Mesenchymal stem cell (in vitro differentiated cells and primary cell): ENCODE results near the gene IFNL3.

ENCODE experiments used
- DNase-seq: peaks from one replicate; pipeline ENCODE4 v3.0.0-alpha.2; 2013
- H2AFZ ChIP-seq: one replicate; pipeline ENCODE4 v1.6.1; 2013; ENCODE audit warnings: low read depth, mild to moderate bottlenecking, control low read depth, inconsistent platforms, low read length, moderate library complexity
- H2AK5ac ChIP-seq: 2 replicates; pipeline ENCODE4 v1.6.1; 2013; ENCODE audit warnings: low read length, moderate library complexity, mild to moderate bottlenecking, inconsistent platforms; ENCODE audit not compliant: severe bottlenecking
- H2BK120ac ChIP-seq: one replicate; pipeline ENCODE4 v1.6.1; 2013; ENCODE audit warnings: low read depth, mild to moderate bottlenecking, inconsistent platforms, low read length, moderate library complexity
- H2BK12ac ChIP-seq, 2 experiments: one replicate each; pipeline ENCODE4 v1.6.1; 2013; ENCODE audit warnings: inconsistent platforms in 2 of 2, low read length in 2 of 2, mild to moderate bottlenecking in 2 of 2, moderate library complexity in 2 of 2, control low read depth in 1 of 2
- H2BK15ac ChIP-seq: one replicate; pipeline ENCODE4 v1.6.1; 2013; ENCODE audit warnings: mild to moderate bottlenecking, low read depth, inconsistent platforms; ENCODE audit not compliant: poor library complexity, severe bottlenecking
- H2BK5ac ChIP-seq: 2 replicates; pipeline ENCODE4 v1.6.1; 2013; ENCODE audit warnings: low read depth, mild to moderate bottlenecking, low read length, control low read depth, inconsistent platforms; ENCODE audit not compliant: poor library complexity, severe bottlenecking
- H3K14ac ChIP-seq, 2 experiments: one replicate each; pipeline ENCODE4 v1.6.1; 2013; ENCODE audit warnings: inconsistent platforms in 2 of 2, low read length in 2 of 2, control low read depth in 1 of 2, mild to moderate bottlenecking in 1 of 2, moderate library complexity in 1 of 2
- H3K18ac ChIP-seq, 2 experiments: one replicate each; pipeline ENCODE4 v1.6.1; 2013; ENCODE audit warnings: inconsistent platforms in 2 of 2, low read length in 2 of 2, control low read depth in 1 of 2, low read depth in 1 of 2, mild to moderate bottlenecking in 1 of 2
- H3K23ac ChIP-seq, 2 experiments: one replicate each; pipeline ENCODE4 v1.6.1; 2013; ENCODE audit warnings: inconsistent platforms in 2 of 2, low read length in 2 of 2, mild to moderate bottlenecking in 2 of 2, moderate library complexity in 2 of 2, control low read depth in 1 of 2
- H3K27ac ChIP-seq: 2 replicates; pipeline ENCODE4 v1.5.1; 2013; ENCODE audit warnings: mild to moderate bottlenecking, moderate library complexity, low read length, control low read depth, inconsistent platforms; ENCODE audit not compliant: poor library complexity, severe bottlenecking
- H3K27me3 ChIP-seq, 2 experiments: 2 replicates each; pipeline versions ENCODE4 v1.6.1 to v1.7.0; 2013; ENCODE audit warnings: low read length in 2 of 2, mild to moderate bottlenecking in 2 of 2, moderate library complexity in 2 of 2, control low read depth in 1 of 2, inconsistent platforms in 1 of 2; ENCODE audit not compliant: control insufficient read depth in 1 of 2, insufficient read depth in 1 of 2
- H3K36me3 ChIP-seq, 2 experiments: 2 replicates each; pipeline versions ENCODE4 v1.6.1 to v1.7.0; 2013; ENCODE audit warnings: low read length in 2 of 2, control low read depth in 1 of 2, inconsistent platforms in 1 of 2, low read depth in 1 of 2, mild to moderate bottlenecking in 1 of 2; ENCODE audit not compliant: insufficient read depth in 2 of 2, control insufficient read depth in 1 of 2
- H3K4ac ChIP-seq, 2 experiments: one replicate each; pipeline ENCODE4 v1.6.1; 2013; ENCODE audit warnings: inconsistent platforms in 2 of 2, low read length in 2 of 2, mild to moderate bottlenecking in 2 of 2, moderate library complexity in 2 of 2, control low read depth in 1 of 2, low read depth in 1 of 2
- H3K4me1 ChIP-seq: 2 replicates; pipeline ENCODE4 v1.6.1; 2013; ENCODE audit warnings: low read depth, low read length, control low read depth; ENCODE audit not compliant: control insufficient read depth, insufficient read depth
- H3K4me2 ChIP-seq: 2 replicates; pipeline ENCODE4 v1.6.1; 2013; ENCODE audit warnings: low read length, mild to moderate bottlenecking, inconsistent platforms; ENCODE audit not compliant: poor library complexity, severe bottlenecking
- H3K4me3 ChIP-seq, 2 experiments: 2 replicates each; pipeline versions ENCODE4 v1.5.1 to v1.7.0; 2013; ENCODE audit warnings: low read length in 2 of 2, mild to moderate bottlenecking in 2 of 2, control low read depth in 1 of 2, low read depth in 1 of 2; ENCODE audit not compliant: insufficient read depth in 1 of 2
- H3K79me1 ChIP-seq: replicated peaks from 2 replicates; pipeline ENCODE4 v1.6.1; 2013; ENCODE audit warnings: mild to moderate bottlenecking, control low read depth, low read length, inconsistent platforms; ENCODE audit not compliant: poor library complexity, severe bottlenecking
- H3K9ac ChIP-seq: 2 replicates; pipeline ENCODE4 v1.7.0; 2013; ENCODE audit warnings: mild to moderate bottlenecking, low read length, moderate library complexity
- H3K9me3 ChIP-seq: 2 replicates; pipeline ENCODE4 v1.7.0; 2013; ENCODE audit warnings: mild to moderate bottlenecking, low read length; ENCODE audit not compliant: control insufficient read depth
- H4K8ac ChIP-seq: one replicate; pipeline ENCODE4 v1.6.1; 2013; ENCODE audit warnings: inconsistent platforms, mild to moderate bottlenecking, low read length, moderate library complexity
- H4K91ac ChIP-seq: one replicate; pipeline ENCODE4 v1.6.1; 2013; ENCODE audit warnings: mild to moderate bottlenecking, low read length, inconsistent platforms
- WGBS: methylation state at CpG from one replicate; pipeline ENCODE4 v1.1.7; 2013; ENCODE audit warnings: mixed read lengths; 5-methylcytosine and 5-hydroxymethylcytosine counted together

Gene IFNL3

GRCh38 chr19:39195755-39196154 is 49.1 kb downstream of the IFNL3 start:
- Histone ChIP-seq H2AFZ (no peak overlapping the region), H2BK15ac (no peak overlapping the region), H3K27me3 (peaks cover 52 to 58% of the 10 kb centered on the region in 2 experiments), H3K9me3 (no peaks in the 10 kb centered on the region), H2AK5ac (no peak overlapping the region), H3K9ac (no peak overlapping the region), H2BK120ac (no peak overlapping the region), H3K79me1 (no peaks in the 10 kb centered on the region), H4K91ac (no peak overlapping the region), H4K8ac (no peak overlapping the region), H3K14ac (no peak overlapping the region), H3K27ac (no peak overlapping the region), H3K4me3 (no peak overlapping the region), H2BK12ac (no peak overlapping the region), H3K18ac (no peak overlapping the region), H3K4ac (no peak overlapping the region), H3K23ac (no peak overlapping the region), H2BK5ac (no peak overlapping the region), H3K4me1 (peaks cover 25% of the 10 kb centered on the region), H3K4me2 (no peak overlapping the region), H3K36me3 (no peaks in the 10 kb centered on the region)
- 67% methylated on average over 8 of the region's 9 CpGs for WGBS
- DNase-seq = no peak

- H3K9me3 ChIP-seq = no peaks in the 10 kb centered on the region
- H2BK15ac ChIP-seq = no peak overlapping the region
- H3K27me3 ChIP-seq = peaks cover 45 to 57% of the 10 kb centered on the region in 2 experiments
- H3K14ac ChIP-seq = no peak overlapping the region
- no peak overlapping the region for H4K91ac ChIP-seq
- no peak overlapping the region for H3K9ac ChIP-seq
- H3K36me3 ChIP-seq = no peaks in the 10 kb centered on the region
- H2BK12ac ChIP-seq = no peak overlapping the region
- DNase-seq = no peak
- H3K18ac ChIP-seq = no peak overlapping the region
- no peak overlapping the region for H3K4ac ChIP-seq
- H3K79me1 ChIP-seq = no peaks in the 10 kb centered on the region
- no peak overlapping the region for H4K8ac ChIP-seq
- H3K4me2 ChIP-seq = no peak overlapping the region
- no peak overlapping the region for H3K23ac ChIP-seq
- H3K27ac ChIP-seq = no peak overlapping the region
- no peak overlapping the region for H2BK120ac ChIP-seq
- H2AFZ ChIP-seq = no peak overlapping the region
- H3K4me3 ChIP-seq = no peak overlapping the region
- no peak overlapping the region for H2AK5ac ChIP-seq
- H3K4me1 ChIP-seq = peaks cover 25% of the 10 kb centered on the region
- 62% methylated on average over 7 of the region's 9 CpGs for WGBS
- no peak overlapping the region for H2BK5ac ChIP-seq
Observed at GRCh38 chr19:39194832-39195542, 49.8 kb downstream of the IFNL3 start.

- Histone ChIP-seq H2AK5ac (no peak overlapping the region), H3K18ac (no peak overlapping the region), H3K9ac (no peak overlapping the region), H3K4me3 (no peak overlapping the region), H3K4me2 (peak overlapping the region; percentile 24), H2BK12ac (no peak overlapping the region), H3K27ac (no peak overlapping the region), H3K4me1 (peaks cover 21% of the 10 kb centered on the region), H2AFZ (no peak overlapping the region), H4K91ac (no peak overlapping the region), H3K79me1 (no peaks in the 10 kb centered on the region), H2BK15ac (no peak overlapping the region), H2BK120ac (no peak overlapping the region), H3K23ac (no peak overlapping the region), H3K36me3 (no peaks in the 10 kb centered on the region), H3K4ac (no peak overlapping the region), H3K27me3 (peaks cover 44 to 58% of the 10 kb centered on the region in 2 experiments), H2BK5ac (no peak overlapping the region), H4K8ac (no peak overlapping the region), H3K9me3 (no peaks in the 10 kb centered on the region), H3K14ac (no peak overlapping the region)
- peak; percentile 7 for DNase-seq
- 35% methylated on average over 4 of the region's 8 CpGs for WGBS
Observed at GRCh38 chr19:39193803-39194202, 51.0 kb downstream of the IFNL3 start.
